Lung (tissue), 12 donors: Measurements from ENCODE around the gene TACC3. TPM values are rescaled to one million over a fixed set of nuclear protein-coding genes. Genes with fewer than 3 reads are reported as not detected.

Experiments
- ATAC-seq: fragments of 200-7000 bp; cut with Tn5 transposase; one replicate; pipeline ENCODE4 v1.9.1; 2020; ENCODE audit warnings: moderate number of reproducible peaks; ENCODE audit not compliant: insufficient read depth, low FRiP score
- DNase-seq, 3 donors: peaks; one replicate each; pipeline ENCODE4 v3.0.0-alpha.2; 2013 to 2017
- H3K27ac ChIP-seq, 2 donors: one replicate each; pipeline ENCODE4 v1.5.1; 2013; ENCODE audit warnings: mild to moderate bottlenecking in 2 of 2, moderate library complexity in 2 of 2, control low read depth in 1 of 2, inconsistent platforms in 1 of 2, low read depth in 1 of 2, low read length in 1 of 2
- H3K27me3 ChIP-seq, 3 donors: one replicate each; pipeline ENCODE4 v1.5.1; 2013; ENCODE audit warnings: low read length in 2 of 3; ENCODE audit not compliant: control insufficient read depth in 3 of 3, insufficient read depth in 3 of 3
- H3K36me3 ChIP-seq, 4 donors: one replicate each; pipeline ENCODE4 v1.5.1; 2013; ENCODE audit warnings: low read length in 4 of 4, mild to moderate bottlenecking in 1 of 4, moderate library complexity in 1 of 4; ENCODE audit not compliant: control insufficient read depth in 4 of 4, insufficient read depth in 4 of 4
- H3K4me1 ChIP-seq, 5 donors: one replicate each; pipeline ENCODE4 v1.5.1; 2013; ENCODE audit warnings: low read length in 5 of 5, mild to moderate bottlenecking in 2 of 5, moderate library complexity in 1 of 5; ENCODE audit not compliant: control insufficient read depth in 5 of 5, insufficient read depth in 5 of 5
- H3K4me3 ChIP-seq: one replicate; pipeline ENCODE4 v1.5.1; 2013; ENCODE audit warnings: mild to moderate bottlenecking, control low read depth, moderate library complexity
- H3K9ac ChIP-seq, 2 donors: one replicate each; pipeline ENCODE4 v1.5.1; 2013; ENCODE audit warnings: low read length in 2 of 2, control low read depth in 1 of 2; ENCODE audit not compliant: insufficient read depth in 1 of 2
- H3K9me3 ChIP-seq, 4 donors: one replicate each; pipeline ENCODE4 v1.5.1; 2013; ENCODE audit warnings: low read length in 3 of 4, mild to moderate bottlenecking in 1 of 4, moderate library complexity in 1 of 4; ENCODE audit not compliant: control insufficient read depth in 4 of 4, insufficient read depth in 3 of 4
- WGBS, 2 donors: extraction: QIAGEN DNeasy Blood & Tissue Kit; methylation state at CpG; one replicate each; pipeline ENCODE4 v1.1.7; 2013; 5-methylcytosine and 5-hydroxymethylcytosine counted together
- polyA plus RNA-seq, 2 donors: library from polyadenylated mRNA; stranded (reverse); fragments of 200-250 nt; gene quantifications; one replicate each; pipeline ENCODE4 v1.2.1, GENCODE V29; 2013
- total RNA-seq, 2 donors: library from RNA; depleted of rRNA in 1 of 2; stranded (reverse); fragments of >200 nt in 1 of 2; gene quantifications; one replicate each; pipeline ENCODE4 v1.2.1, GENCODE V29; 2014 to 2021
- TF ChIP-seq, protein P1 (sequence below): IDR thresholded peaks from 2 replicates; pipeline ENCODE4 v1.5.1; 2012; ENCODE audit warnings: mild to moderate bottlenecking; ENCODE audit errors: control extremely low read depth, extremely low read depth
- donor health status: control.
- donor health status: control.
- donor health status: Bipolar disorder and iron deficiency.
- donor health status: healthy.
- donor health status: DM: yes; HTN: yes; CAD: no.

TACC3 gene
- total and polyA plus RNA-seq, 4 donors = 13.8 to 22.1 (median 18.5) TPM

- peaks cover 0 to 18% (median 1%) of the 10 kb centered on the region in 5 donors for H3K4me1 ChIP-seq
- TF ChIP-seq, protein P1, sequence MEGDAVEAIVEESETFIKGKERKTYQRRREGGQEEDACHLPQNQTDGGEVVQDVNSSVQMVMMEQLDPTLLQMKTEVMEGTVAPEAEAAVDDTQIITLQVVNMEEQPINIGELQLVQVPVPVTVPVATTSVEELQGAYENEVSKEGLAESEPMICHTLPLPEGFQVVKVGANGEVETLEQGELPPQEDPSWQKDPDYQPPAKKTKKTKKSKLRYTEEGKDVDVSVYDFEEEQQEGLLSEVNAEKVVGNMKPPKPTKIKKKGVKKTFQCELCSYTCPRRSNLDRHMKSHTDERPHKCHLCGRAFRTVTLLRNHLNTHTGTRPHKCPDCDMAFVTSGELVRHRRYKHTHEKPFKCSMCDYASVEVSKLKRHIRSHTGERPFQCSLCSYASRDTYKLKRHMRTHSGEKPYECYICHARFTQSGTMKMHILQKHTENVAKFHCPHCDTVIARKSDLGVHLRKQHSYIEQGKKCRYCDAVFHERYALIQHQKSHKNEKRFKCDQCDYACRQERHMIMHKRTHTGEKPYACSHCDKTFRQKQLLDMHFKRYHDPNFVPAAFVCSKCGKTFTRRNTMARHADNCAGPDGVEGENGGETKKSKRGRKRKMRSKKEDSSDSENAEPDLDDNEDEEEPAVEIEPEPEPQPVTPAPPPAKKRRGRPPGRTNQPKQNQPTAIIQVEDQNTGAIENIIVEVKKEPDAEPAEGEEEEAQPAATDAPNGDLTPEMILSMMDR = no peak
- ATAC-seq (no peak), DNase-seq (no peak)
- no peaks in the 10 kb centered on the region for H3K9me3 ChIP-seq
- H3K27ac ChIP-seq = no peak overlapping the region
- H3K4me3 ChIP-seq = no peak overlapping the region
- WGBS, 2 donors = 88 to 92% methylated on average over 12 of the region's 12 CpGs
- no peaks in the 10 kb centered on the region for H3K36me3 ChIP-seq
- no peak overlapping the region for H3K9ac ChIP-seq
- H3K27me3 ChIP-seq = no peaks in the 10 kb centered on the region
Measured at GRCh38 chr4:1783970-1784369, 62.6 kb downstream of the TACC3 start.

DNA sequence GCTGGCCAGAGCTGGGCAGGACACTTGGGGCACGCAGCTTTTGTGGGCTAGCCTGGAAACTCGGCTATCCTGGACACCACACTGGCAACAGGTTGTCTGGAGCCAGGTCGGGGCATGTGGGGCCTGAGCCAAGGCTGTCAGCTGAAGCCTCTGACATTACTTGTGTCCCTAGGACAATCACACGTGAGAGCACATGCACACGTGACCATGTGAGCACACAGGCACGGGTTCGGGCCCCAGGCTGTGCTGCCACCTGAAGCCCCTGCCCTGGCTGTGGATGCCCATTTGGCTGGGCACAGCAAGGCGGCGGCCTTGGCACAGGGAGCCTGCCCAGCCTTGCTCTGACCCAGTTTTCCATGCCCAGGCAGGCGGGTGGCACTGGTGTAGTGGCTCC lies 63.1 kb downstream of the TACC3 start:
- TF ChIP-seq, protein P1 = no peak
- no peaks in the 10 kb centered on the region for H3K27me3 ChIP-seq
- no peak overlapping the region for H3K9ac ChIP-seq
- DNase-seq (no peak), ATAC-seq (no peak)
- WGBS, 2 donors = 86 to 93% methylated on average over 10 of the region's 10 CpGs
- H3K4me3 ChIP-seq = no peak overlapping the region
- no peak overlapping the region for H3K27ac ChIP-seq
- no peaks in the 10 kb centered on the region for H3K36me3 ChIP-seq
- no peaks in the 10 kb centered on the region for H3K9me3 ChIP-seq
- peaks cover 0 to 18% (median 0%) of the 10 kb centered on the region in 5 donors for H3K4me1 ChIP-seq

- no peaks in the 10 kb centered on the region for H3K27me3 ChIP-seq
- H3K4me1 ChIP-seq = peaks cover 0 to 18% (median 0%) of the 10 kb centered on the region in 5 donors
- no peaks in the 10 kb centered on the region for H3K9me3 ChIP-seq
- no peaks in the 10 kb centered on the region for H3K36me3 ChIP-seq
- TF ChIP-seq, protein P1 = no peak
- 71 to 81% methylated on average over 17 of the region's 17 CpGs for whole genome bisulfite sequencing, 2 donors
- no peak overlapping the region for H3K4me3 ChIP-seq
- DNase-seq (peak in 1 of 3 donors; percentile 40), ATAC-seq (no peak)
- no peak overlapping the region for H3K9ac ChIP-seq
- no peak overlapping the region for H3K27ac ChIP-seq
Measured at GRCh38 chr4:1784789-1785591, 63.7 kb downstream of the TACC3 start.
